Right lobe of liver (tissue), 6 donors: ENCODE data around the gene RNASET2. TPM values are rescaled to one million over a fixed set of nuclear protein-coding genes. Genes with fewer than 3 reads are reported as not detected.

ENCODE experiments used
- ATAC-seq, 4 donors: fragments of 200-7000 bp; cut with Tn5 transposase; one replicate each; pipeline ENCODE4 v1.9.1; 2020; ENCODE audit warnings: mild to moderate bottlenecking in 4 of 4, moderate library complexity in 4 of 4
- DNase-seq, 3 donors: peaks; one replicate each; pipeline ENCODE4 v3.0.0-alpha.2; 2020
- H3K27ac ChIP-seq, 3 donors: fragments of 200-600 bp; one replicate each; pipeline ENCODE4 v1.8.0; 2022
- H3K27me3 ChIP-seq, 2 donors: fragments of 200-600 bp; one replicate each; pipeline ENCODE4 v1.8.0; 2022
- H3K36me3 ChIP-seq, 4 donors: fragments of 200-600 bp; sonication (generic) in 1 of 4; one replicate each; pipeline versions ENCODE4 v1.5.1 to v1.8.0; 2017 to 2022; ENCODE audit warnings: control low read depth in 1 of 4
- H3K4me1 ChIP-seq, 4 donors: fragments of 200-600 bp; sonication (generic) in 1 of 4; one replicate each; pipeline versions ENCODE4 v1.5.1 to v1.8.0; 2017 to 2022; ENCODE audit warnings: control low read depth in 1 of 4
- H3K4me3 ChIP-seq, 3 donors: fragments of 200-600 bp; one replicate each; pipeline ENCODE4 v1.8.0; 2022
- H3K9me3 ChIP-seq, 4 donors: fragments of 200-600 bp; sonication (generic) in 1 of 4; one replicate each; pipeline versions ENCODE4 v1.5.1 to v1.8.0; 2017 to 2022; ENCODE audit warnings: control low read depth in 1 of 4
- CTCF ChIP-seq, 4 donors: fragments of 200-600 bp in 3 of 4; fragments of 450-650 bp in 1 of 4; IDR thresholded peaks; one replicate each; pipeline versions ENCODE4 v1.5.1 to v1.8.0; 2016 to 2022; ENCODE audit warnings: antibody characterized with exemption in 4 of 4, mild to moderate bottlenecking in 2 of 4
- POLR2A ChIP-seq: fragments of 450-650 bp; IDR thresholded peaks from one replicate; pipeline ENCODE4 v1.6.1; 2017; ENCODE audit warnings: antibody characterized with exemption, mild to moderate bottlenecking
- WGBS: methylation state at CpG from one replicate; pipeline ENCODE4 v1.1.6; 2018; ENCODE audit warnings: low coverage, low lambda C conversion rate; ENCODE audit not compliant: insufficient coverage; ENCODE audit errors: missing lambda C conversion rate; 5-methylcytosine and 5-hydroxymethylcytosine counted together
- intact Hi-C, 2 donors: fragments of 100-400 bp; cut with DNase I; formaldehyde crosslinking; loops; one replicate each; pipeline versions ENCODE4 v1.11.2 to v1.14.1; 2022
- total RNA-seq, 6 experiments: library from RNA; depleted of rRNA in 2 of 6; stranded (reverse); fragments of >200 nt in 2 of 6; fragmentation: NEBNext Ultra II Directional in 3 of 6; extraction: Animal tissue kit (Norgen Biotek cat#: 25700) in 3 of 6; gene quantifications; one replicate each; pipeline versions ENCODE4 v1.1.0 to v1.2.4, GENCODE V29; 2016 to 2023
- donor health status: DM: no; HTN: yes; CAD: no.
- donor health status: DM: no; HTN: no; CAD: no.
- donor health status: DM: no; HTN: no; CAD: no.
- donor health status: DM: no; HTN: yes; CAD: no.
- donor health status: DM: no; HTN: yes; CAD: no.

Gene RNASET2
- total RNA-seq, 6 experiments from 2014 or later: 21.7 to 48.4 (median 30.8) TPM

- ATAC-seq (no peak), DNase-seq (no peak)
- Histone ChIP-seq H3K4me1 (peaks cover 0 to under 1% (median 0%) of the 10 kb centered on the region in 4 donors), H3K9me3 (no peaks in the 10 kb centered on the region), H3K27me3 (no peaks in the 10 kb centered on the region), H3K27ac (no peak overlapping the region), H3K4me3 (no peak overlapping the region), H3K36me3 (no peaks in the 10 kb centered on the region)
- intact Hi-C loops: no loop called here
- no peak for TF ChIP-seq CTCF (IDR thresholded peaks at IDR 0.05)
- TF ChIP-seq POLR2A: no peak
- 95% methylated on average over 3 of the region's 3 CpGs for WGBS
These were observed 4.2 kb upstream of the RNASET2 start for GRCh38 chr6:166960609-166960978.

- ATAC-seq: no peak
- Histone ChIP-seq H3K27me3 (no peaks in the 10 kb centered on the region), H3K27ac (peak overlapping the region in 2 of 3 donors; percentile 65 to 84), H3K4me3 (no peak overlapping the region), H3K36me3 (no peaks in the 10 kb centered on the region), H3K9me3 (no peaks in the 10 kb centered on the region), H3K4me1 (peaks cover 0 to 3% (median 0%) of the 10 kb centered on the region in 4 donors)
- DNase-seq: no peak
- intact Hi-C loops: no loop called here
- WGBS: 87% methylated on average over 8 of the region's 9 CpGs
- TF ChIP-seq POLR2A: no peak
- no peak for TF ChIP-seq CTCF (IDR thresholded peaks at IDR 0.05)
These were observed 3.7 kb upstream of the RNASET2 start for GRCh38 chr6:166959911-166960608.

GRCh38 chr6:166958926-166959861 lies 2.8 kb upstream of the RNASET2 start:
- DNase-seq: no peak
- H3K9me3 ChIP-seq: no peaks in the 10 kb centered on the region
- ATAC-seq: peak in 2 of 4 donors; percentile 6 to 7
- peak overlapping the region in 2 of 3 donors; percentile 65 to 84 for H3K27ac ChIP-seq
- TF ChIP-seq POLR2A: no peak
- intact Hi-C loops: no loop called here
- WGBS: 44% methylated on average over 12 of the region's 13 CpGs
- H3K4me1 ChIP-seq: peaks cover 0 to 3% (median 0%) of the 10 kb centered on the region in 4 donors
- H3K4me3 ChIP-seq: no peak overlapping the region
- no peaks in the 10 kb centered on the region for H3K27me3 ChIP-seq
- H3K36me3 ChIP-seq: no peaks in the 10 kb centered on the region

GRCh38 chr6:166957805-166958076 lies 1.4 kb upstream of the RNASET2 start:
- no peaks in the 10 kb centered on the region for H3K36me3 ChIP-seq
- TF ChIP-seq CTCF (IDR thresholded peaks at IDR 0.05): no peak
- TF ChIP-seq POLR2A: no peak
- H3K27ac ChIP-seq: peak overlapping the region in 2 of 3 donors; percentile 84
- intact Hi-C loops: no loop called here
- H3K9me3 ChIP-seq: no peaks in the 10 kb centered on the region
- DNase-seq (no peak), ATAC-seq (no peak)
- peaks cover 0 to 3% (median 0%) of the 10 kb centered on the region in 4 donors for H3K4me1 ChIP-seq
- no peak overlapping the region for H3K4me3 ChIP-seq
- 79% methylated on average over 5 of the region's 5 CpGs for WGBS
- no peaks in the 10 kb centered on the region for H3K27me3 ChIP-seq
